AML-193 (cell line): ENCODE data around the gene VWA1.
"Not testable (repeated sequence)": the region's sequence is repeated elsewhere in the genome, so short reads cannot be mapped to it uniquely, and the experiment has no call there.

Experiments used
- DNase-seq, 2 experiments: peaks; one replicate each; lab custom pipeline; 2025; lab: John Stamatoyannopoulos, UW

Gene VWA1

GRCh38 chr1:1424707-1425106, 10.8 kb upstream of the VWA1 start:
- DNase-seq: no peak

GRCh38 chr1:1425426-1425752, 10.1 kb upstream of the VWA1 start:
- no peak for DNase-seq

- no peak for DNase-seq
These were observed 9.6 kb upstream of the VWA1 start for GRCh38 chr1:1425753-1426495.

GRCh38 chr1:1426496-1427105, 8.9 kb upstream of the VWA1 start:
- no peak for DNase-seq

GRCh38 chr1:1427106-1427819, 8.2 kb upstream of the VWA1 start:
- no peak for DNase-seq

GRCh38 chr1:1427820-1428148, 7.7 kb upstream of the VWA1 start:
- no peak for DNase-seq

GRCh38 chr1:1428174-1428573, 7.3 kb upstream of the VWA1 start:
- no peak for DNase-seq

GRCh38 chr1:1428967-1429366, 6.5 kb upstream of the VWA1 start:
- not testable (repeated sequence) for DNase-seq

GRCh38 chr1:1429671-1430073, 5.8 kb upstream of the VWA1 start:
- no peak for DNase-seq

GRCh38 chr1:1430114-1430982, 5.1 kb upstream of the VWA1 start:
- DNase-seq: no peak

GRCh38 chr1:1430992-1431844, 4.3 kb upstream of the VWA1 start:
- DNase-seq: no peak

GRCh38 chr1:1431845-1432273, 3.6 kb upstream of the VWA1 start:
- no peak for DNase-seq

GRCh38 chr1:1432274-1432950, 3.1 kb upstream of the VWA1 start:
- DNase-seq: no peak

GRCh38 chr1:1432951-1433803, 2.3 kb upstream of the VWA1 start:
- no peak for DNase-seq

- DNase-seq: no peak
These were observed 1.7 kb upstream of the VWA1 start for GRCh38 chr1:1433804-1434130.

- DNase-seq: no peak
These were observed 1.2 kb upstream of the VWA1 start for GRCh38 chr1:1434131-1434823.

- no peak for DNase-seq
These were observed 725 bp upstream of the VWA1 start for GRCh38 chr1:1434824-1435105.

GRCh38 chr1:1435911-1436629, 580 bp downstream of the VWA1 start:
- no peak for DNase-seq

GRCh38 chr1:1436630-1437032, 1.1 kb downstream of the VWA1 start:
- DNase-seq: no peak
